Aorta (tissue), 5 donors: ENCODE data around the gene ZNF280A. TPM values are rescaled to one million over a fixed set of nuclear protein-coding genes. Genes with fewer than 3 reads are reported as not detected.

ENCODE experiments used
- ATAC-seq: fragments of 200-7000 bp; cut with Tn5 transposase; one replicate; pipeline ENCODE4 v1.9.1; 2022; ENCODE audit warnings: moderate library complexity; ENCODE audit not compliant: low FRiP score
- DNase-seq, 2 donors: peaks; one replicate each; pipeline ENCODE4 v3.0.0-alpha.2; 2020
- H3K27ac ChIP-seq, 2 donors: one replicate each; pipeline ENCODE4 v1.5.1; 2013; ENCODE audit warnings: low read length in 2 of 2, mild to moderate bottlenecking in 2 of 2, moderate library complexity in 2 of 2, control low read depth in 1 of 2, inconsistent platforms in 1 of 2, low read depth in 1 of 2
- H3K27me3 ChIP-seq, 2 donors: one replicate each; pipeline ENCODE4 v1.6.1; 2013; ENCODE audit warnings: control low read depth in 1 of 2, low read length in 1 of 2, mild to moderate bottlenecking in 1 of 2, moderate library complexity in 1 of 2; ENCODE audit not compliant: insufficient read depth in 2 of 2, control insufficient read depth in 1 of 2
- H3K36me3 ChIP-seq, 2 donors: one replicate each; pipeline ENCODE4 v1.6.1; 2013; ENCODE audit warnings: control low read depth in 1 of 2, low read length in 1 of 2, mild to moderate bottlenecking in 1 of 2; ENCODE audit not compliant: insufficient read depth in 2 of 2, control insufficient read depth in 1 of 2
- H3K4me1 ChIP-seq, 2 donors: one replicate each; pipeline ENCODE4 v1.6.1; 2013; ENCODE audit warnings: low read length in 2 of 2, control low read depth in 1 of 2, mild to moderate bottlenecking in 1 of 2, moderate library complexity in 1 of 2; ENCODE audit not compliant: insufficient read depth in 2 of 2, control insufficient read depth in 1 of 2
- H3K4me3 ChIP-seq, 2 donors: one replicate each; pipeline ENCODE4 v1.5.1; 2013; ENCODE audit warnings: low read length in 2 of 2, control low read depth in 1 of 2, mild to moderate bottlenecking in 1 of 2
- H3K9me3 ChIP-seq: one replicate; pipeline ENCODE4 v1.6.1; 2013; ENCODE audit warnings: mild to moderate bottlenecking, low read length; ENCODE audit not compliant: control insufficient read depth
- WGBS, 2 donors: extraction: QIAGEN DNeasy Blood & Tissue Kit; methylation state at CpG; one replicate each; pipeline ENCODE4 v1.1.7; 2013; 5-methylcytosine and 5-hydroxymethylcytosine counted together
- intact Hi-C, 2 donors: fragments of 100-400 bp; cut with DNase I; formaldehyde crosslinking; loops; one replicate each; pipeline versions ENCODE4 v1.14.2 to v1.15.0; 2022
- polyA plus RNA-seq, 2 donors: library from polyadenylated mRNA; stranded (reverse); fragments of 200-250 nt; gene quantifications; one replicate each; pipeline ENCODE4 v1.2.3, GENCODE V29; 2013
- total RNA-seq, 2 donors: library from RNA; stranded (reverse); fragmentation: NEBNext Ultra II Directional; extraction: Animal tissue kit (Norgen Biotek cat#: 25700); gene quantifications; one replicate each; pipeline ENCODE4 v1.2.1, GENCODE V29; 2021
- donor health status: healthy with polysubstance abuse.
- donor health status: Bipolar disorder and iron deficiency.
- donor health status: DM: no; HTN: no; CAD: no.
- donor health status: DM: no; HTN: no; CAD: no.
- donor health status: DM: yes; HTN: yes; CAD: no.

ZNF280A gene
- total and polyA plus RNA-seq, 4 donors = not detected

- Histone ChIP-seq H3K9me3 (no peaks in the 10 kb centered on the region), H3K27me3 (no peaks in the 10 kb centered on the region), H3K27ac (no peak overlapping the region), H3K4me1 (no peaks in the 10 kb centered on the region), H3K4me3 (no peak overlapping the region), H3K36me3 (no peaks in the 10 kb centered on the region)
- ATAC-seq (no peak), DNase-seq (no peak)
- intact Hi-C loops = no loop called here
- 89 to 90% methylated on average over 4 of the region's 4 CpGs for WGBS, 2 donors
Observed at GRCh38 chr22:22554587-22555284, 34.7 kb upstream of the ZNF280A start.

- Histone ChIP-seq H3K27ac (no peak overlapping the region), H3K4me3 (no peak overlapping the region), H3K36me3 (no peaks in the 10 kb centered on the region), H3K4me1 (no peaks in the 10 kb centered on the region), H3K27me3 (no peaks in the 10 kb centered on the region), H3K9me3 (no peaks in the 10 kb centered on the region)
- intact Hi-C loops = no loop called here
- ATAC-seq (no peak), DNase-seq (no peak)
- WGBS, 2 donors = 50 to 51% methylated on average over 8 of the region's 8 CpGs
Observed at GRCh38 chr22:22553735-22554586, 33.9 kb upstream of the ZNF280A start.

GRCh38 chr22:22553141-22553540 lies 33.1 kb upstream of the ZNF280A start:
- Histone ChIP-seq H3K4me1 (no peaks in the 10 kb centered on the region), H3K27ac (no peak overlapping the region), H3K36me3 (no peaks in the 10 kb centered on the region), H3K4me3 (no peak overlapping the region), H3K27me3 (no peaks in the 10 kb centered on the region), H3K9me3 (no peaks in the 10 kb centered on the region)
- ATAC-seq (no peak), DNase-seq (no peak)
- 79 to 85% methylated on average over 1 of the region's 1 CpG for WGBS, 2 donors
- intact Hi-C loops = no loop called here

GRCh38 chr22:22552630-22553029 lies 32.6 kb upstream of the ZNF280A start:
- Histone ChIP-seq H3K27me3 (no peaks in the 10 kb centered on the region), H3K4me3 (no peak overlapping the region), H3K9me3 (no peaks in the 10 kb centered on the region), H3K4me1 (no peaks in the 10 kb centered on the region), H3K36me3 (no peaks in the 10 kb centered on the region), H3K27ac (no peak overlapping the region)
- intact Hi-C loops = no loop called here
- WGBS, 2 donors = 50 to 58% methylated on average over 4 of the region's 4 CpGs
- DNase-seq = no peak
- ATAC-seq = no peak

GRCh38 chr22:22550789-22551434 lies 30.8 kb upstream of the ZNF280A start:
- no peaks in the 10 kb centered on the region for H3K27me3 ChIP-seq
- H3K36me3 ChIP-seq = no peaks in the 10 kb centered on the region
- ATAC-seq (no peak), DNase-seq (no peak)
- H3K27ac ChIP-seq = no peak overlapping the region
- H3K9me3 ChIP-seq = no peaks in the 10 kb centered on the region
- intact Hi-C loops = no loop called here
- WGBS, 2 donors = 81 to 83% methylated on average over 8 of the region's 8 CpGs
- no peak overlapping the region for H3K4me3 ChIP-seq
- H3K4me1 ChIP-seq = no peaks in the 10 kb centered on the region

GRCh38 chr22:22548910-22549309 lies 28.8 kb upstream of the ZNF280A start:
- ATAC-seq (no peak), DNase-seq (no peak)
- Histone ChIP-seq H3K36me3 (no peaks in the 10 kb centered on the region), H3K4me3 (no peak overlapping the region), H3K4me1 (no peaks in the 10 kb centered on the region), H3K27ac (no peak overlapping the region), H3K9me3 (no peaks in the 10 kb centered on the region), H3K27me3 (no peaks in the 10 kb centered on the region)
- intact Hi-C loops = no loop called here
- 46 to 63% methylated on average over 1 of the region's 1 CpG for WGBS, 2 donors

- intact Hi-C loops = no loop called here
- Histone ChIP-seq H3K27ac (no peak overlapping the region), H3K4me1 (no peaks in the 10 kb centered on the region), H3K27me3 (no peaks in the 10 kb centered on the region), H3K9me3 (no peaks in the 10 kb centered on the region), H3K36me3 (no peaks in the 10 kb centered on the region), H3K4me3 (no peak overlapping the region)
- WGBS, 2 donors = 68 to 73% methylated on average over 9 of the region's 9 CpGs
- ATAC-seq (no peak), DNase-seq (no peak)
Observed at GRCh38 chr22:22548317-22548716, 28.2 kb upstream of the ZNF280A start.

- Histone ChIP-seq H3K9me3 (no peaks in the 10 kb centered on the region), H3K36me3 (no peaks in the 10 kb centered on the region), H3K4me1 (no peaks in the 10 kb centered on the region), H3K4me3 (no peak overlapping the region), H3K27me3 (no peaks in the 10 kb centered on the region), H3K27ac (no peak overlapping the region)
- WGBS, 2 donors = 43 to 48% methylated on average over 3 of the region's 3 CpGs
- ATAC-seq = no peak
- no peak for DNase-seq
- intact Hi-C loops = no loop called here
Observed at GRCh38 chr22:22547692-22548300, 27.7 kb upstream of the ZNF280A start.
